H9 (cell line): ENCODE results near the gene SEC22C. TPM values are rescaled to one million over a fixed set of nuclear protein-coding genes. Genes with fewer than 3 reads are reported as not detected.
A peak's percentile ranks its signal among the peaks of the same experiment; 100 is the strongest.

Experiments
- DNase-seq: peaks from one replicate; pipeline ENCODE4 v3.0.0-alpha.2; 2017
- H2AFZ ChIP-seq: one replicate; pipeline ENCODE4 v1.6.1; 2013; ENCODE audit warnings: mild to moderate bottlenecking, low read length, control low read depth, moderate library complexity
- H2AK5ac ChIP-seq: 2 replicates; pipeline ENCODE4 v1.6.1; 2013; ENCODE audit warnings: low read length, control low read depth, mixed read lengths; ENCODE audit not compliant: insufficient read length
- H2BK120ac ChIP-seq: one replicate; pipeline ENCODE4 v1.6.1; 2013; ENCODE audit warnings: low read depth, mild to moderate bottlenecking, low read length, control low read depth, inconsistent platforms; ENCODE audit not compliant: poor library complexity, severe bottlenecking
- H2BK12ac ChIP-seq: 2 replicates; pipeline ENCODE4 v1.6.1; 2013; ENCODE audit warnings: low read length, control low read depth, mixed read lengths, low read depth; ENCODE audit not compliant: insufficient read length
- H2BK15ac ChIP-seq: 2 replicates; pipeline ENCODE4 v1.6.1; 2013; ENCODE audit warnings: low read depth, low read length, control low read depth
- H2BK20ac ChIP-seq: one replicate; pipeline ENCODE4 v1.6.1; 2013; ENCODE audit warnings: low read depth, mild to moderate bottlenecking, low read length, control low read depth, inconsistent platforms; ENCODE audit not compliant: poor library complexity, severe bottlenecking
- H2BK5ac ChIP-seq: 2 replicates; pipeline ENCODE4 v1.6.1; 2013; ENCODE audit warnings: low read length, control low read depth, mixed read lengths; ENCODE audit not compliant: insufficient read length
- H3K14ac ChIP-seq: 2 replicates; pipeline ENCODE4 v1.6.1; 2013; ENCODE audit warnings: low read length, control low read depth; ENCODE audit not compliant: insufficient read depth
- H3K18ac ChIP-seq: 2 replicates; pipeline ENCODE4 v1.6.1; 2013; ENCODE audit warnings: low read depth, mild to moderate bottlenecking, mixed read lengths, low read length, control low read depth; ENCODE audit not compliant: insufficient read length
- H3K23ac ChIP-seq: 2 replicates; pipeline ENCODE4 v1.6.1; 2013; ENCODE audit warnings: low read length, control low read depth, mixed read lengths, low read depth; ENCODE audit not compliant: insufficient read length
- H3K23me2 ChIP-seq: 2 replicates; pipeline ENCODE4 v1.6.1; 2013; ENCODE audit warnings: low read depth, mild to moderate bottlenecking, mixed read lengths, low read length, control low read depth; ENCODE audit not compliant: insufficient read length, poor library complexity, severe bottlenecking
- H3K27ac ChIP-seq: 2 replicates; pipeline ENCODE4 v1.5.1; 2013; ENCODE audit warnings: low read length, control low read depth, mixed read lengths, low read depth; ENCODE audit not compliant: insufficient read length
- H3K27me3 ChIP-seq: 2 replicates; pipeline ENCODE4 v1.6.1; 2013; ENCODE audit warnings: low read length, control low read depth, inconsistent platforms; ENCODE audit not compliant: insufficient read depth
- H3K4ac ChIP-seq: 2 replicates; pipeline ENCODE4 v1.6.1; 2013; ENCODE audit warnings: low read depth, mild to moderate bottlenecking, control low read depth, inconsistent platforms, low read length, moderate library complexity
- H3K4me1 ChIP-seq: 2 replicates; pipeline ENCODE4 v1.6.1; 2013; ENCODE audit warnings: low read length, control low read depth, inconsistent platforms; ENCODE audit not compliant: insufficient read depth
- H3K4me2 ChIP-seq: 2 replicates; pipeline ENCODE4 v1.6.1; 2013; ENCODE audit warnings: low read length, control low read depth, mixed read lengths; ENCODE audit not compliant: insufficient read length, insufficient read depth
- H3K56ac ChIP-seq: 2 replicates; pipeline ENCODE4 v1.6.1; 2013; ENCODE audit warnings: low read depth, mild to moderate bottlenecking, mixed read lengths, low read length, control low read depth; ENCODE audit not compliant: insufficient read length
- H3K79me1 ChIP-seq: 2 replicates; pipeline ENCODE4 v1.6.1; 2013; ENCODE audit warnings: low read depth, mild to moderate bottlenecking, moderate library complexity, low read length, control low read depth, inconsistent platforms; ENCODE audit not compliant: insufficient read depth, poor library complexity, severe bottlenecking
- H3K79me2 ChIP-seq: 2 replicates; pipeline ENCODE4 v1.6.1; 2013; ENCODE audit warnings: low read length, control low read depth, inconsistent platforms; ENCODE audit not compliant: insufficient read depth
- H3K9ac ChIP-seq: 2 replicates; pipeline ENCODE4 v1.6.1; 2013; ENCODE audit warnings: low read length, control low read depth, mixed read lengths; ENCODE audit not compliant: insufficient read length; ENCODE audit errors: extremely low read depth
- H3K9me3 ChIP-seq: one replicate; pipeline ENCODE4 v1.6.1; 2013; ENCODE audit warnings: low read depth, low read length, inconsistent platforms; ENCODE audit not compliant: control insufficient read depth
- H3T11ph ChIP-seq: one replicate; pipeline ENCODE4 v1.6.1; 2013; ENCODE audit warnings: mild to moderate bottlenecking, low read length, control low read depth, inconsistent platforms
- H4K20me1 ChIP-seq: one replicate; pipeline ENCODE4 v1.6.1; 2013; ENCODE audit not compliant: control insufficient read depth, insufficient read length, insufficient read depth
- H4K5ac ChIP-seq: 2 replicates; pipeline ENCODE4 v1.6.1; 2013; ENCODE audit warnings: low read depth, mild to moderate bottlenecking, mixed read lengths, low read length, control low read depth; ENCODE audit not compliant: insufficient read length
- H4K8ac ChIP-seq: replicated peaks from 2 replicates; pipeline ENCODE4 v1.6.1; 2013; ENCODE audit warnings: low read length, control low read depth, mixed read lengths, low read depth; ENCODE audit not compliant: insufficient read length
- H4K91ac ChIP-seq: 2 replicates; pipeline ENCODE4 v1.6.1; 2013; ENCODE audit warnings: low read depth, mild to moderate bottlenecking, moderate library complexity, mixed read lengths, low read length, control low read depth; ENCODE audit not compliant: insufficient read length
- H3K27ac Mint-ChIP-seq, 3 experiments: 2 replicates in 2 of 3; 3 replicates in 1 of 3; pipeline ENCODE4 v1.8.0; 2020 to 2021; ENCODE audit warnings: mixed read lengths in 3 of 3, mild to moderate bottlenecking in 1 of 3, moderate library complexity in 1 of 3
- H3K27me3 Mint-ChIP-seq: 2 replicates; pipeline ENCODE4 v1.8.0; 2021; ENCODE audit warnings: low read depth, mild to moderate bottlenecking, moderate library complexity, mixed read lengths
- H3K36me3 Mint-ChIP-seq, 3 experiments: 2 replicates in 2 of 3; 3 replicates in 1 of 3; pipeline ENCODE4 v1.8.0; 2020 to 2021; ENCODE audit warnings: low read depth in 3 of 3, mixed read lengths in 3 of 3; ENCODE audit not compliant: insufficient read depth in 1 of 3
- H3K4me1 Mint-ChIP-seq, 2 experiments: 2 replicates each; pipeline ENCODE4 v1.8.0; 2020; ENCODE audit warnings: mixed read lengths in 2 of 2
- H3K4me3 Mint-ChIP-seq, 2 experiments: 2 replicates in 1 of 2; 3 replicates in 1 of 2; pipeline ENCODE4 v1.8.0; 2020 to 2021; ENCODE audit warnings: mild to moderate bottlenecking in 2 of 2, mixed read lengths in 2 of 2, moderate library complexity in 1 of 2
- H3K9me3 Mint-ChIP-seq, 2 experiments: 2 replicates in 1 of 2; 3 replicates in 1 of 2; pipeline ENCODE4 v1.8.0; 2020; ENCODE audit warnings: mild to moderate bottlenecking in 2 of 2, mixed read lengths in 2 of 2, moderate library complexity in 1 of 2
- CTCF ChIP-seq: fragments of 200-600 bp; sonication (generic); conservative IDR thresholded peaks from 3 replicates; pipeline ENCODE4 v1.8.0; 2021; ENCODE audit warnings: antibody characterized with exemption, mild to moderate bottlenecking
- WGBS: extraction: QIAGEN DNeasy Blood & Tissue Kit; methylation state at CpG from one replicate; pipeline ENCODE4 v1.1.7; 2013; ENCODE audit warnings: missing lambda C conversion rate, low lambda C conversion rate, mixed read lengths; ENCODE audit not compliant: insufficient read length; ENCODE audit errors: extremely low coverage; 5-methylcytosine and 5-hydroxymethylcytosine counted together
- total RNA-seq: library from RNA; stranded (reverse); gene quantifications from 2 replicates; pipeline ENCODE4 v1.2.1, GENCODE V29; 2021

Gene SEC22C
- total RNA-seq, 1 experiment from 2014 or later = 28.2 TPM

GRCh38 chr3:42500909-42501308 lies 80.9 kb downstream of the SEC22C start:
- Histone ChIP-seq H3K27me3 (peaks cover 20% of the 10 kb centered on the region; the same call in 1 of the 2 replicates), H4K20me1 (no peaks in the 10 kb centered on the region), H2BK15ac (no peak overlapping the region), H2BK12ac (no peak overlapping the region), H3K56ac (no peak overlapping the region), H2BK120ac (no peak overlapping the region), H3K4me1 (no peaks in the 10 kb centered on the region), H2AFZ (no peak overlapping the region), H3K18ac (no peak overlapping the region), H4K5ac (no peak overlapping the region), H4K8ac (no peak overlapping the region), H2BK20ac (no peak overlapping the region), H2AK5ac (no peak overlapping the region), H4K91ac (no peak overlapping the region), H3K14ac (no peak overlapping the region), H3K23ac (no peak overlapping the region), H3K4ac (no peak overlapping the region), H3K9ac (no peak overlapping the region), H3K79me1 (no peaks in the 10 kb centered on the region), H2BK5ac (no peak overlapping the region), H3K23me2 (peaks cover 18% of the 10 kb centered on the region), H3K4me2 (peak overlapping the region; percentile 70), H3K79me2 (no peaks in the 10 kb centered on the region), H3K27ac (no peak overlapping the region), H3T11ph (no peak overlapping the region), H3K9me3 (no peaks in the 10 kb centered on the region)
- Mint-ChIP-seq H3K27ac (no peak overlapping the region; a peak in 1 of 7 replicates), H3K27me3 (peaks cover 67% of the 10 kb centered on the region), H3K9me3 (no peaks in the 10 kb centered on the region), H3K4me3 (peak overlapping the region; percentile 78 to 92), H3K4me1 (peaks cover 37 to 51% of the 10 kb centered on the region in 2 experiments), H3K36me3 (no peaks in the 10 kb centered on the region)
- no peak for TF ChIP-seq CTCF
- no CpG with 5 or more reads among the region's 4 CpGs for WGBS
- no peak for DNase-seq
